Neural crest cell (in vitro differentiated cells): Measurements from ENCODE around the gene CA10. TPM values are rescaled to one million over a fixed set of nuclear protein-coding genes. Genes with fewer than 3 reads are reported as not detected.

Experiments
- DNase-seq: peaks from one replicate; pipeline ENCODE4 v3.0.0; 2021; ENCODE audit warnings: low read depth, mixed read lengths, low spot score
- H3K27ac Mint-ChIP-seq: one replicate; pipeline ENCODE4 v1.8.0; 2021; ENCODE audit warnings: mild to moderate bottlenecking, mixed read lengths; ENCODE audit not compliant: unreplicated experiment
- H3K27me3 Mint-ChIP-seq: 2 replicates; pipeline ENCODE4 v1.8.0; 2021; ENCODE audit warnings: low read depth, mild to moderate bottlenecking, mixed read lengths
- H3K36me3 Mint-ChIP-seq: 2 replicates; pipeline ENCODE4 v1.8.0; 2021; ENCODE audit warnings: low read depth, mild to moderate bottlenecking, mixed read lengths
- H3K4me1 Mint-ChIP-seq: 2 replicates; pipeline ENCODE4 v1.8.0; 2021; ENCODE audit warnings: mixed read lengths
- H3K4me3 Mint-ChIP-seq: one replicate; pipeline ENCODE4 v1.8.0; 2021; ENCODE audit warnings: mild to moderate bottlenecking, mixed read lengths
- H3K9me3 Mint-ChIP-seq: 2 replicates; pipeline ENCODE4 v1.8.0; 2021; ENCODE audit warnings: mixed read lengths
- total RNA-seq: library from RNA; stranded (reverse); gene quantifications from 2 replicates; pipeline ENCODE4 v1.2.1, GENCODE V29; 2021
- TF ChIP-seq, protein P1 (sequence below): fragments of 200-600 bp; sonication (generic); conservative IDR thresholded peaks from 2 replicates; pipeline ENCODE4 v1.5.0; 2021; ENCODE audit warnings: antibody characterized with exemption, mild to moderate bottlenecking

CA10 gene
- total RNA-seq, 1 donor from 2014 or later: not detected

DNA sequence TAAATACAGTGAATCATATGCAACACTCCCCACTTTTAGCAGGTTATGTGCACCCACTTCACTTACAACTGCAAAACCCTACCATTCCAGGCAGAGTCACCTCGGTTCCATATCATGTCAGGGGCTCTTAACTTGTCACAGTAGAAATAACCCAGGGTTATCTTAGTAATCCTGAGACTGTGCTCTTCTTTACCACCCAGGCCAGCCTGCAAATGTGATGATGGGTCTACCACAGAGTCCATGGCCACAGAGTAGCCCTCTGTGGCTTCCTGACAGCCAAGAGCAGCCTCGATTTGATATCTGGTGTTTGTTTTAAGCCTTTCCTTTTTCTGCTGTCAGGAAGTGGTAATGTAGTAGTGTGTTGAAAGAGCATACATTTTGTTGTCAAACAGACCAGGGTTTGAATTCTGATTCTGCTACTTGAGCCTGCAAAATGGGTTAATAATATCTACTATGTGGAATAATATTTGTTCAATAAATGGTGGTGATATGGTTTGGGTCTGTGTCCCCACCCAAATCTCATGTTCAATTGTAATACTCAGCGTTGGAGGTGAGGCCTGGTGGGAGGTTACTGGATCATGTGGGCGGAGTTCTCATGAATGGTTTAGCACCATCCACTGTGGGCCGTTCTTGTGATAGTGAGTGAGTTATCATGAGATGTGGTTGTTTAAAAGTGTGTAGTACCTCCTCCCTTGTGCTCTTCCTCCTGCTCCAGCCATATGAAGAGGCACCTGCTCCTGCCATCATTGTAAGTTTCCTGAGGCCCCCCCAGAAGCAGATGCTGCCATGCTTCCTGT, 481.6 kb downstream of the CA10 start:
- Mint-ChIP-seq H3K9me3 (no peaks in the 10 kb centered on the region), H3K27me3 (no peaks in the 10 kb centered on the region), H3K36me3 (no peaks in the 10 kb centered on the region), H3K4me1 (no peaks in the 10 kb centered on the region), H3K27ac (no peak overlapping the region), H3K4me3 (no peak overlapping the region)
- no peak for DNase-seq
- TF ChIP-seq, protein P1, sequence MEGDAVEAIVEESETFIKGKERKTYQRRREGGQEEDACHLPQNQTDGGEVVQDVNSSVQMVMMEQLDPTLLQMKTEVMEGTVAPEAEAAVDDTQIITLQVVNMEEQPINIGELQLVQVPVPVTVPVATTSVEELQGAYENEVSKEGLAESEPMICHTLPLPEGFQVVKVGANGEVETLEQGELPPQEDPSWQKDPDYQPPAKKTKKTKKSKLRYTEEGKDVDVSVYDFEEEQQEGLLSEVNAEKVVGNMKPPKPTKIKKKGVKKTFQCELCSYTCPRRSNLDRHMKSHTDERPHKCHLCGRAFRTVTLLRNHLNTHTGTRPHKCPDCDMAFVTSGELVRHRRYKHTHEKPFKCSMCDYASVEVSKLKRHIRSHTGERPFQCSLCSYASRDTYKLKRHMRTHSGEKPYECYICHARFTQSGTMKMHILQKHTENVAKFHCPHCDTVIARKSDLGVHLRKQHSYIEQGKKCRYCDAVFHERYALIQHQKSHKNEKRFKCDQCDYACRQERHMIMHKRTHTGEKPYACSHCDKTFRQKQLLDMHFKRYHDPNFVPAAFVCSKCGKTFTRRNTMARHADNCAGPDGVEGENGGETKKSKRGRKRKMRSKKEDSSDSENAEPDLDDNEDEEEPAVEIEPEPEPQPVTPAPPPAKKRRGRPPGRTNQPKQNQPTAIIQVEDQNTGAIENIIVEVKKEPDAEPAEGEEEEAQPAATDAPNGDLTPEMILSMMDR: no peak

DNA sequence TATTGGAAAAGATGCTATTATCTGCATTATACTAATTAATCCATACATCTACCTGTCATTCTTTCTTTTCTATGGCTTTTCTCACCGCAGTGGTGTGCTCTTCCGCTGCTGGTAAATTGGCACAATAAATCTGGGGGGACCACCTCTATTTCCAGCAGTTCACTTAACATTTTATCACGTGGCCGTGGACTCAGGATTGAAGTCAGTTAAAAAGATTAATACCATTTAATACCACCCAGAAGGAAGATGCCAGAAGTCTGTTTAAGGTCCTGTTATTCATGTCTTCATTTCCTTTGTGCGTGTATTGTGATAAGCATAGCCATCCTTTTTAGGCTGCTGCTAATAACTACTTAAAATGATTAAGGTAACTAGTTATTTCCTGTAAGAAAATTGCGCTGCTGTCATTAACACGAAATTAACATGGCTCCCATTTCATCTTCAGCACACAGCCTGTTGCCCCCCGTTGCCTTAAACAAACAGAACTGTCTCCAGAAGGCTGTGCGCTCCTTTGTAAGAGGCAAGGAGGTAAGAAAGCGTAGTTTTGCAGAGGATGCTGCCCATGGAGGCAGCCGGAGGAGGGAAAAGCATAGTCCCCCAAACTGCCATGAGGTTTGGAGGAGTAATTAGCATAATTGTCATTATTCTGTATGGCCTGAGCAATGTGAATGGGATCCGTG, 483.8 kb downstream of the CA10 start:
- H3K4me1 Mint-ChIP-seq: no peaks in the 10 kb centered on the region
- H3K27ac Mint-ChIP-seq: peak overlapping the region; percentile 68
- H3K9me3 Mint-ChIP-seq: no peaks in the 10 kb centered on the region
- DNase-seq: no peak
- no peaks in the 10 kb centered on the region for H3K27me3 Mint-ChIP-seq
- no peaks in the 10 kb centered on the region for H3K36me3 Mint-ChIP-seq
- TF ChIP-seq, protein P1: no peak
- H3K4me3 Mint-ChIP-seq: no peak overlapping the region

DNA sequence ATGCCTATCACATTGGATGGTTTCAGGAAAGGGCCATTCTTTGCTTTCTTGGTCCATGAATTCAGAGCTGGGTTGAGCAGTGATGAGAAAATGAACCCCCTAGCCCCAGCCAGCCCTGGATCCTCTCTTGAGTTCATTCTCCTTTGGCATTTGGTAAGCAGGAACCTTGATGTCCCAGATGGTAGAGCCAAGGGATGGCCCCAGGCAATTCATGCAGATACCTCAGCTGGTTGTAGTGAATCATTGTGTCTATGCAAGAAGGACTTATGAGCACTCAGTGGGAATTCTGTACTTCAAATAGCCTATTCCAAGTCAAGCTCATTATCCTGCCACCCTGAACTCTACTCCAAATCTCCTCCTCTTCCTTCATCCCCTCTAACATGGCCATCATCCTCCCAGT, 485.4 kb downstream of the CA10 start:
- no peaks in the 10 kb centered on the region for H3K4me1 Mint-ChIP-seq
- peaks cover under 1% of the 10 kb centered on the region for H3K36me3 Mint-ChIP-seq
- H3K9me3 Mint-ChIP-seq: no peaks in the 10 kb centered on the region
- H3K27ac Mint-ChIP-seq: no peak overlapping the region
- H3K4me3 Mint-ChIP-seq: no peak overlapping the region
- H3K27me3 Mint-ChIP-seq: no peaks in the 10 kb centered on the region
- TF ChIP-seq, protein P1: no peak
- DNase-seq: no peak

DNA sequence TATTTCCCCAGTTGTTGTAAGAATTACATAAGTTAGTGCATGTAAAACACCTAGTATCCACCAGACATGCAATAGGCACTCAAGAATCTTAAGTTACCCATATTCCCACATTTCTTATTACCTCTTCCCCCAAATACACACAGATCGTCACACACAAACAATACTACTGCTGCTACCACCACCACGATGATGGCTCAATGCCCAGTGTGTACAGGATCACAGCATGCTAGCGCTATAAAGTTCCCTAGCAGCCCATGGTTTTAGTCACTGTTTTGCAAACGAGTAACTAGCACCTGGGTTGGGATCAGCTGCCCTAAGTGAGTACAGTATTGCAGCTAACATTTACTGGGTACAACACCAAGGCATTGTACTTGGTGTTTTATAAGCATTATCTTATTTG, 486.4 kb downstream of the CA10 start:
- H3K27me3 Mint-ChIP-seq: no peaks in the 10 kb centered on the region
- H3K27ac Mint-ChIP-seq: no peak overlapping the region
- peaks cover 2% of the 10 kb centered on the region for H3K36me3 Mint-ChIP-seq
- H3K9me3 Mint-ChIP-seq: peaks cover 4% of the 10 kb centered on the region
- no peaks in the 10 kb centered on the region for H3K4me1 Mint-ChIP-seq
- TF ChIP-seq, protein P1: no peak
- no peak for DNase-seq
- no peak overlapping the region for H3K4me3 Mint-ChIP-seq

DNA sequence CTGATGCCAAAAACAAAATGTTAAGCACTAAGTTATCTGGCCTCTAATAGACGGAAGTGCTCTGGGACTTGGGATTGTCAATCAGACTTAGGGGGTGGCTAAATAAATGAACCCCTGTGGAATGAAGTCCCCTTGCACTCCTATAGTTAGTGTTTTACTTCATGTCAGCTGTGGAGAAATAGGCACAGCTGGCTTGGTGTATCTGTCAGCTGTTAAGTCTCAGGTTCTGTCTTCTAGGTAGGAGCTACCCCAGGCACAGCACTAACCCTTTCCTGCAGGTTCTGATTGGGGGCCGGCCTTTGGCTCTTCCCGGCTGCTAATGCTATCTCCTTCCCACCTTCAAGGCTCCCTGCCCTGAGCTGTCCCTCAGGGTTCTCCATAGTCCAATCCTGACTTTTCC, 487.6 kb downstream of the CA10 start:
- H3K27ac Mint-ChIP-seq: no peak overlapping the region
- no peak for DNase-seq
- no peaks in the 10 kb centered on the region for H3K27me3 Mint-ChIP-seq
- H3K4me1 Mint-ChIP-seq: no peaks in the 10 kb centered on the region
- H3K9me3 Mint-ChIP-seq: peaks cover 4% of the 10 kb centered on the region
- H3K4me3 Mint-ChIP-seq: no peak overlapping the region
- H3K36me3 Mint-ChIP-seq: peaks cover 2% of the 10 kb centered on the region
- TF ChIP-seq, protein P1: no peak
